GM21723 (cell line): ENCODE measurements around the gene ERC2.

Source experiments
- ATAC-seq: cut with Tn5 transposase; IDR thresholded peaks from one replicate; pipeline ENCODE4 v1.9.1; 2021; ENCODE audit warnings: mild to moderate bottlenecking, moderate library complexity; ENCODE audit not compliant: unreplicated experiment

ERC2 gene

GRCh38 chr3:56428667-56429066 lies 39.6 kb downstream of the ERC2 start:
- no peak for ATAC-seq

- ATAC-seq: no peak
Measured at GRCh38 chr3:56424885-56425284, 43.4 kb downstream of the ERC2 start.

GRCh38 chr3:56424336-56424735 lies 43.9 kb downstream of the ERC2 start:
- no peak for ATAC-seq

- no peak for ATAC-seq
Measured at GRCh38 chr3:56423661-56424099, 44.6 kb downstream of the ERC2 start.

GRCh38 chr3:56422316-56422715 lies 46.0 kb downstream of the ERC2 start:
- no peak for ATAC-seq

- no peak for ATAC-seq
Measured at GRCh38 chr3:56421205-56421604, 47.1 kb downstream of the ERC2 start.

GRCh38 chr3:56415652-56416051 lies 52.6 kb downstream of the ERC2 start:
- ATAC-seq: no peak

GRCh38 chr3:56413911-56414310 lies 54.4 kb downstream of the ERC2 start:
- ATAC-seq: no peak

GRCh38 chr3:56411166-56411565 lies 57.1 kb downstream of the ERC2 start:
- no peak for ATAC-seq

DNA sequence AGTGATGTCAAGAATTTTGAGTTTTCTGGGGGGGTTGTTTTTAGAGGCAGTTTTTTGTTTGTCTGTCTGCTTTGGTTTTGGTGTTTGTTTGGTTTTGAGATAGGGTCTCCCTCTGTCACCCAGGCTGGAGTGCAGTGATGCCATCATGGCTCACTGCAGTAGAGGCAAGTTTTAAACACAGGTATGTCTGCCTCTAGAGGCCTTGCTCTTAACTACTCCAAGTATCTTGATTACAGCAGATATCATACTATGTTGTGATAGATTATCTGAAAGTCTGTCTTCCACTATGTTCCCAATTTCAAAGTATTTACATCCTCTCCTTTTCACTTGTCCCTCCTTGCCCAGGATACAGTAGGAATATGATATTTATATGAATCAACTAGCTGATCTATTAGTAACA lies 57.7 kb downstream of the ERC2 start:
- ATAC-seq: no peak

- ATAC-seq: no peak
Measured at GRCh38 chr3:56409790-56410189, 58.5 kb downstream of the ERC2 start.

DNA sequence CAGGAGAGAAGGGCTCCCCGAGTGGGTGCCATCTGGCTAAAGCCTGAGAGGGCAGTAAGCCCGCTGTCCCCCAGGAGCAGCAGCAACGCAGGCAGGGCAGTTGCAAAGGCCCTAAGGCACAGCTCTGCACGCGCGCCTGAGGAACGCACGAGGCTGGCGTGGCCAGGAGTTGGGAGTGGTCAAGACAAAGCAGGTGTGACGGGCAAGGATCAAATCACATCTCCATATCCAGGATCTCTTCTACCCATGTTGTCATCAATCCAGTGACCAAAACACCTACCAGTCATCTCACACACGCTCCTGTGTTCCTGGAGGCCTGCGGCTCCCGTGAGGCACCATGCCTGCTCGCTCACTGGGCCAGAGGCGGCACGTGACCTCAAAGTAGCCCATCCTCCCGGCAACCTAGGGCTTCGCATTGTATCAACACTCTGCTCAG lies 59.5 kb downstream of the ERC2 start:
- ATAC-seq: no peak

GRCh38 chr3:56406826-56407515 lies 61.3 kb downstream of the ERC2 start:
- no peak for ATAC-seq

DNA sequence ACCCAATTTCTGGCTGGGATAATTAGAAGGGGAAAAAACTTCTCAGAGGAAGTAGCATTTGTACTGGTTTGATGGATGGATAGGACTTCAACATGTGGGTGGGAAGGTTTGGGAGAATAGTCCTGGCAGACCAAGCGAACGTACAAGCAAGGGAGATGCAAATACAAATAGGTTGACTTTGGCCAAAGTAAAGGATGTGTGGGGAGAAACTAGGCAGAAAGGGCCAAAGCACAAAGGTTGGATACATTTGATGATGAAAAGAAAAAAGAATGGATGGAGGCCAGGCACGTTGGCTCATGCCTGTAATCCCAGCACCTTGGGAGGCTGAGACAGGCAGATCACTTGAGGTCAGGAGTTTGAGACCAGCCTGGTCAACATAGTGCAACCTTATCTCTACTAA lies 63.4 kb downstream of the ERC2 start:
- ATAC-seq: no peak

DNA sequence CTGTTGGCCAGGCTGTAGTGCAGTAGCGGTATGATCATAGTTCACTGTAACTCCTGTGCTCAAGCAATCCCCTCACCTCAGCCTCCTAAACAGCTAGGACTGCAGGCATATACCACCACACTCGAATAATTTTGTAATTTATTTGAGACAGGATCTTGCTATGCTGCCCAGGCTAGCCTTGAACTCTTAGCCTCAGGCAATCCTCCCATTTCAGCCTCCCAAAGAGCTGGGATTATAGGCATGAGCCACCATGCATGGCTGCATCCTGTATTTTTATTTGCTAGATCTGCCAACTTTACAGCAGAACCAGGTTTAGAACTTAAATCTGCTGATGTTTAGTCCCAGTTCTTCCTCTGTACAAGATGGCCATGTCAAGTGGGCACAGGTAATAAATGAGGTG lies 69.6 kb downstream of the ERC2 start:
- ATAC-seq: no peak

DNA sequence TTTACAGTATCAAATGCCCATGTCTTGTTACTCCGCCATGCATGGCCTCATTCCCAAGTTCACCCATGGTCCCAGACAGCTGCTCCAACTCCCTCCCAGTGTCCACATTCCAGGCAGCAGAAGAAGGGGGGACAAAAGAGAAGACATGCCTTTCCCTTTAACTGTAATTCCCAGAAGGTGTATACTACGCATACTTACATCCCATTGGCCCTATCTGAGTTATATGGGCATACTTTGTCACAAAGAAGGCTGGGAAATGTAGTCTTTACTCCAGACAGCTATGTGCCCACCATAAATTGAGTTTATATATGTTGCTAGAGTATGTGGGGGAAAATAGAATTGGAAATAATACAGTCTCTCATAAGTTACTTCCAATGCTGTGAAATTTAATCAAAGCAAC lies 70.5 kb downstream of the ERC2 start:
- no peak for ATAC-seq

DNA sequence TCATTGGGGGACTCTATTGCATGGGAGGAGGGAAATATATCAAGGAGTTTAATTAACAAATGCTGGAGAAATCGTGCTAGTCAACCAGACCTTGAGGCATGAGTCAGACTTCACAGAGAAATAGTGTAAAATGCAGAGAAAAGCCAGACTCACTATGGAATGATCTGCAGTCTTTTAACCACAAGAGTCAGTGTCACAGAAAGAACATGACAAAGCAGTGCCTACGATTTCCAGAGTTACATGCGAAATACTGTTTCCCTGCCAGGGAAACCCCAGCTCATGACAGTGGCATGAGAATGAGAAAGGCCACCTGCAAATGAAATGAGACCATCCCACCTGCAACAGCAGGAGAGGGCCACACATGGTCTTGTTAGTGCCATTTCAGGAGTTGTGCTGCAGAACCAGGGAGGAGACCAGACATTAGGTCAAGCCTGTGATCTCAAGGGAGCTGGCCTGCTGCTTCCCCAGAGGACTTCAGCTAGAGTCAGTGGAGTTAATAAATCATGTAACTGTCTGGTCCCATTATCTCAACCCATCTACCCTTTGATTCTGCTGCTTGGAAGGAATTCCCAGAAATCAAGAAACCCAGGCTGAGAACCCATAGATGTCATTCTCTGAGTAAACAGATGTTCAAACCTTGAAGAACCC lies 79.0 kb downstream of the ERC2 start:
- no peak for ATAC-seq

GRCh38 chr3:56383092-56383491 lies 85.2 kb downstream of the ERC2 start:
- ATAC-seq: no peak

DNA sequence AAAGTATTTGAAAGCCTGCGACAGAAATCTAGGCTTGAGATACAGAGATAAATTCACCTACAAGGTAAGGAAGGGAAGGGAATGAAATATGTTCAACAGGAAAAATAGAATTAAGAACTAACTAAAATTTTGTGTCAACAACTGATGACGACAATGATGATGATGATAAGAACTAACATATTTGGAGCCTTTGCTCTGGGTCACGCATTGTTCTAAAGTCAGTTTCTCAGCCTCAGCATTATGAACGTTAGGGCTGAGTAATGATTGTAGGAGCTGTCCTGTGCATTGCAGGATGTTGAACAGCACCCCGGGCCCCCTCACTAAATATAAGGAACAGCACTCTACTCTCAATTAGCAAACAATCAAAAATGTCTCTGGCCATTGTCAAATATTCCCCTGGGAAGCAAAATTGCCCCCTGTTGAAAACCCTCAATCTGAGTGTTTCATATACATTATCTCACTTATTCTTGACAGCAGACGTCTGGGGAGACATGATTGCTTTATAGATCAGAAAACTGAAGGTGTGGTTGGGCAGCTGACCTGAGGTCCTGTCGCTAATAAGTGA lies 88.5 kb downstream of the ERC2 start:
- ATAC-seq: no peak

GRCh38 chr3:56375654-56376053 lies 92.6 kb downstream of the ERC2 start:
- no peak for ATAC-seq

- no peak for ATAC-seq
Measured at GRCh38 chr3:56373386-56373785, 94.9 kb downstream of the ERC2 start.

- ATAC-seq: no peak
Measured at GRCh38 chr3:56370991-56371775, 97.1 kb downstream of the ERC2 start.
